CD4-positive, alpha-beta T cell treated with Interferon alpha-2 for 1 hour (primary cell): Measurements from ENCODE around the gene ARMH3.

Source experiments
- DNase-seq, 2 donors: peaks; one replicate each; pipeline ENCODE4 v3.0.0-alpha.2; 2020 to 2022

Gene ARMH3

DNA sequence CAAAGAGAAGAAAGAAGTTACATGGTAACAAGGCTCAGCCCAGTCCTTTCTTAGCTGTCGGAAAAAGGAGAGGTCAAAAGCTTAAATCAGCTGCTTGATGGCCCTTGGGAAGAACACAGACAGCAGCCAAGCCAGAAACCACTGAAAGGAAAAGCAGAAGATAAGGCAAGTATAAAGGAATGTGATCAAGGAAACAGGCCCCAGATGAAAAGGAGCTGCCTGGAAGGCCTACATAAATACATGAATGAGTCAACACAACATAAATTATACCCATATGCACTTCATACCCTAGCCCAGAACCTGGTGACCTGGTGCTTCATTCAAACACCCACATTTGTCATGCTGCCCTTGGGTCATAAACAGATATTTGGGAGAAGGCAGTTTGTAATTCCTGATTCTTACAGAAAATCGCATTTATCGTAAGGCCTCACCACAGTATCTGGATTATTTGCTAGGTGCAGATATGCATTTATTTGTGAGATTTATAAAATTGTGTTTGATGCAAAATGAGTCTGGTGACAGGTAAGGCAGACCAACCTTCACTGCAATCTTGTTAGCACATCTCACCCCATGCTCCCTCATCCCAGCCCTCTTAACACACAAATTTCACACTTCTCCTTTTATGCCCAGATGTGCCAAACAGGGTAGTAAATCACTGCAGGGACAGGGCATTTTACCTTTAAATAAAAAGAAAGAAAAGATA lies 117.5 kb downstream of the ARMH3 start:
- no peak for DNase-seq

DNA sequence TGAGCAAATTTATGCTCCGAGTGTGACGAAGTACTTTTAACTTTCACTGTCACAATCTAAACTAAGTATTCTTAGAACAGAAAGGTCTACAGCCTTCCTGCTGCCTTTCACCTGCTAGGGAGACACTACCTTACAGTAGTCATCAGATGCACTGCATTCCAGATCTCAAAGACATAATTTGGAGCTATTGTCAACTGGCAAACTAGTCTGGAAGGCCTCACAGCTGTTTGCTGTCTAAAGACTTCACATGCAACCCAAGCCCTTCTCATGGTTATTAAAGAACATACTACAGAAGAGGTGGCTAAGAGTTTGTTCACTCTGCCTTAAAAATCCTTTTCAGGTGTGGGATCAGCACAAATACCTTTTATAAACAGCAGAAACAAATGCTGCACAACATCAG lies 120.5 kb downstream of the ARMH3 start:
- no peak for DNase-seq

DNA sequence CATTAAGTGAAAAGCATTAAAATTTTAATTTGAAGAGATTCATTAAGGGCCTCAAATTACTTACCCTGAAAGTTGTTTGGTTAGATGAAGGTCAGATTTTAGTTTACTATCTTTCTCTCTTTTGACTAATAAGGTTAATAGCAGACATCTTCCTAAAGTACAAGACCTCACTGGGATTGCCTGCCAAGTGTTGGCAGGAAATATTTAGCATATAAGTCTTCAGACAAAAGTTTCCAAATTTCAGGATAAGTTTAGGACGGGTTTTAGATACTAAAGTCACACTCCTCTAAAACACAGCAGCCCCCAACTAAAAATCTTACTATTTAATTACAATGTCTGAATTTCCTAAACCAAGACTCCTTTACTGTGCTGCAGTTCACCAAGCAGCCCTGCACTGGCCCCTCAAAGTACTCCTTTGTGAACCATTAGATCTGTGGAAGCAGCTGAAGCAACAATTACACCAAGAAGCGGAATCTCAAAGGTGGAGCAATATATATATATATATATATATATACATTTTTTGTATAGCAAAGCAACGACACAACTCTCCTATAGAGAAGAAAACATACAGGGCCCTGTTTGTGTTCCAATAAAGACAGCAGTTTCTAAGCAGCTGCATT lies 121.2 kb downstream of the ARMH3 start:
- DNase-seq: no peak

DNA sequence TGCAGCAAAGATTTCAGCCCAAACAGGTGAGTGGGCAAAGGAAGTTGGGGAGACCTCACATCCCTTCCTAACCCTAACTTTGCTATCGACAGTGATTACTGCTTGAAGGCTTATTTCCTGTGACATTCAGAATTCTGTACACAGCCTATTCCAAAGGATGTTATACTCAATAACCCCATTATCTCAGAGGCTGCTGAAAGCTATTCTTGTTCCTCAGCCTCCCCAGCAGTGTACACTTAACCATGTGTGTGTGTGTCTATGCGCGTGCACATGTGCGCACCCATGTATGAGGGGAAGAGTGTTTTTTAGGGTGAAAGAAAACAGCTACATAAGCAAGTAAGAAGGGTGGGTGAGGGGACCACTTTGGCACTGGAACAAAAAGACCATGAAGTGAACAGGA lies 122.0 kb downstream of the ARMH3 start:
- DNase-seq: no peak

DNA sequence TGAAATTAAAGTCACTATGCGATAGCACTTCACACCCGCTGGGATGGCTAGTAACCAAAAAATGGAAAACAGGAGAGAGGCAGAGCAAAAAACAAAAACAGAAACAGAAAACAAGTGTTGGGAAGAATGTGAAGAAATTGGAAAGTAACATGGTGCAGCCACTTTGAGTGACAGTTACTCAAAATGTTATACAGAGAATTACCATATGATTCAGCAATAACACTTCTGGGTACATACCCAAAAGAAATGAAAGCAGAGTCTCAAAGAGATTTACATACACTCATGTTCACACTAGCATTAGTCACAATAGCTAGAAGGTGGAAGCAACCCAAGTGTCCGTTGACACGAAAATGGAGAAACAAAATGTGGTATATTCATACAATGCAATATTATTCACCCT lies 123.8 kb downstream of the ARMH3 start:
- no peak for DNase-seq

DNA sequence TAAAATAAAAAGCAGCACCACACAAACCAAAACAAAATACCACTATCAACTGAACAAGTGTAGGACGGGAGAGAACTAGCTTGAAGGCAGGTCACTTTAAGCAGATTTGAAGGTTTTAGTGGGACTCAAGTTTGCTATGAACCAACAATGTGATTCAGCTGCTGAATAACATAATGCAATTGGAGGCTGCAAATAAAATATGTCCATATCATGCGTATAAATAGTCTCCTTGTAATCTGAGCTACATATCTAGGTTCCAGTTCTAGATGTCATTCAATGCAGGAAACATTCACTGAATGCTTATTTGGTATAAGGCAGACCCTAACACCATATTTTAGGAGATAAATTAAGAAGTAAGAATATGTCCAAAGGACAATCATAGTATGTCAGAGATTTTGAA lies 130.9 kb downstream of the ARMH3 start:
- no peak for DNase-seq

DNA sequence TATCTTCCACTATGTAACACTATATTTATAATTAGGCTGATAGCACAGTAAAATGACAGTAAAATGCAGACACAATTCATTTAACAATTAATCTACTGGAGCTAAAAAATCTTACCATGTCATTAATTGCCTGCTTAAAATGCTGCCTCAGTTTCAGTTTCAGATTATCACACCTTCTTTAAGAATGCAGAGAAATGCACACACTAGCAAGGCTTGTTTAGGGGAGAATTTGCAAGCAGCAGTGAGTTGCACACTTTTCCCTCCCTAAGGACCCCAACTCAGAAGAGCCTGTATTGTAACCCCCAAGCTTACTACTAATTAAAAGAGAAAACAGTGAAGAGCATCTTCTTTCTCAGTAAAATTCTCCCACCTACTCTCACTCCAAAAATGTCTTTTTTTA lies 132.7 kb downstream of the ARMH3 start:
- DNase-seq: no peak

DNA sequence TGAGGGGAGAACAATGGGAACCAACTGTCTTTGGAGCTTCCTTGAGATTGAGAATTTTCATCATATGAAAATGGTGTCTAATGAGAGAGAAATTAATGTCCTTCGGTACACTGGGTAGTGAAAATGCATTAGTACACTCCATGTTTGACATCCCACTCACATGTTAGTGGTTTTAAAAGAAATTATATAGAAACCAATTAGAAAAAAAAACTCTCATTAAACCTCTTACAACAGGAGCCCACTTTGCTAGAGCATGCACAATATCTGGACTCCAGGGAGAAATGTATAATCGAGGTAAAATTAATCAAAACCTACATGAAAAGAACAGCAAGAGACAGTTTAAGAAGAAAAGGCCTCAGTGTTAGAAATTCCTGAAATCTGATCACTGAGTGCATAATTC lies 133.1 kb downstream of the ARMH3 start:
- no peak for DNase-seq

DNA sequence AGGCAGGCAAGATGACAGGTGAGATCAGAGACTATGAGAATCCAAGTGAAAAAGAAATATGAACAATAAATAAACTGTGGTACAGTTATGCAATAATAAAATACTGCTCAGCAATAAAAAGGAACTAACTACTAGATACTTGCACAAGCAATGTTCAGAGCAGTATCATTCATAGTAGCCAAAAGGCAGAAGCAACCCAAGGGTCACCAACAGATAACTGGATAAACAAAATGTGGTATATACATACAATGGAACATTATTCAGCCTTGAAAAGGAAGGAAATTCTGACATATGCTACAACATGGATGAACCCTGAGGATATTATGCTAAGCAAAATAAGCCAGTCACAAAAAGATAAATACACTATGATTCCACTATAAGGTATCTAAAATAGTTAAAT lies 135.4 kb downstream of the ARMH3 start:
- no peak for DNase-seq

DNA sequence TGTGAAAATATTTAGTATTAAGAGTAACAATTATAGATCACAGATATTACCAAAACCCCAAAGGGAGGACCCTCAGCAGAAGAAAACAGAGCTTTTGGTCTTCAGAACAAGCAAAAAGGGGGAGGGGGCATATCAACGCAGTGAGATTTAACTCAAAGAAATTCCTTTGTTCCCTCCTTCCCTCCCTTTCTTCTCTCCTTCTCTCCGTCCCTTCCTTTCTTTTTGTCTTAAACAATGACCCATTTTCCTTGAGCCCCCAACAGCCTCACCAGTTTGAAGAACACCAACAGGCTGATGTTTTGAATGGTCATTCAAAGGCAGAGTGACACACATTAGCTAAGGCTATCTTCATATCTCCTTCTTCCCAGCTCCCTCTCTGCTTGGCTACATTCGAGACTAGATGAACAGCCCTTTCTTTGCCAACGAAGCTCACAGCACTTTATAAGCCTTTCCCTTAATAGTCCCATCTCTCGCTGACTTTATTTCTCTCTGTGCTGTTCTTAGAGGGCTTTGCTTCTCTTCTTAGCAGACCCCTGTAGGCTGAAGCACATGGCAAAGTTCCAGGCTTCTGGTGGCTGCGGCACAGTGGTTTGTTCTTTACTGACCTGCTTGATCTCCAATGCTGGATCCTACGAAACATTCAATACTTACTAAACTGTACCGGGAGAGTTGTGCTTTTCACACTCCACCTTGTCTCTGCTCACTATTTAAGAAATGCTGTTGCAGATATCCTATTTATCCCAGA lies 136.8 kb downstream of the ARMH3 start:
- DNase-seq: no peak

DNA sequence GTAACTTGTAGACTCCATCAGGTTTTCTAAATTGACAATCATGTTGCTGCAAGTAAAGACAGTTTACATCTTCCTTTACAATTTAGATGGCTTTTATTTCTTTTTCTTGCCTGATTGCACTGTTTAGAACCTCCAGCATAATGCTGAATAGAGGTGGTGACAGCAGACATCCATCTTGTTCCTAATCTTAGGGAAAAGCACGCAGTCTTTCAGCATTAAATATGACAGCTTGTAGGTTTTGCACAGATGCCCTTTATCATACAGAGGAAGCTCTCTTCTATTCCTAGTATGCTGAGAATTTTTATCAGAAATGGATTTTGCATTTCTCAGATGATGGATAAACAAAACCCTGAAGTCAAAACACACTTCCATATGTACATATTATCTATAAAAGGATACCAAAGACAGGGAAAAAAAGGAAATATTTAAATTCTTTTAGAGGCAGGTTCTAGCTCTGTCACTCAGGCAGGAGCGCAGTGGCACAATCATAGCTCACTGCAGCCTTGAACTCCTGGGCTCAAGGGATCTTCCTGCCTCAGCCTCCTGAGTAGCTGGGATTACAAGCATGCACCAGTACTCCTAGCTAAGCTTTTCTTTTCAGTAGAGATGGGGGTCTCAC lies 143.3 kb downstream of the ARMH3 start:
- DNase-seq: no peak

DNA sequence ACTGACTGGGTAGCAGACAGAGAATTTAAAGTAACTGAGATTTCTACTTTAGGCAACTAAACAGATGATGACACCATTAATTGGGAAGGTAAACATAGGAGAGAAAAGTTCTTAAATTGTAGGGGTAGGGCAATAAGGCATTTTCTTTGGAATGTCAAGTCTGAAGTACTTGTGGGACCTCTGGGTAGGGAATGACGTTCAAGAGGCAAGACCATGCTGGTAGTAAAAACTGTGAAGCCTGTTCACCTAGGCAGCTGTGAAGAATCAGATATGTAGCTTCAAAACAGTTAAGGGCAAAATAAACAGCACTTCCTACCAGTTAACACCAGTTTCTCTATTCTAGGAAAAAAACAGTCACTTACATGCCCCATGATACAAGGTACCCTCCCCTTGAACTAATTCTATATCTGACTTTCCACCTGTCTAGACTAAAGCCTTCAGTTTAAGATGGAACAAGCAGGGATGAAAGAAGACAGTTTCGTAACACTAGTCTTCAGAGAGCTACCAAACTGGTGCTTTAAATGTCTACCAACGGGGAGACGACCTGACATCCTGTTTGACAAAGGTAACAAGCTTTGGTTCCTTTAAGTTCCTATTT lies 149.3 kb downstream of the ARMH3 start:
- no peak for DNase-seq

DNA sequence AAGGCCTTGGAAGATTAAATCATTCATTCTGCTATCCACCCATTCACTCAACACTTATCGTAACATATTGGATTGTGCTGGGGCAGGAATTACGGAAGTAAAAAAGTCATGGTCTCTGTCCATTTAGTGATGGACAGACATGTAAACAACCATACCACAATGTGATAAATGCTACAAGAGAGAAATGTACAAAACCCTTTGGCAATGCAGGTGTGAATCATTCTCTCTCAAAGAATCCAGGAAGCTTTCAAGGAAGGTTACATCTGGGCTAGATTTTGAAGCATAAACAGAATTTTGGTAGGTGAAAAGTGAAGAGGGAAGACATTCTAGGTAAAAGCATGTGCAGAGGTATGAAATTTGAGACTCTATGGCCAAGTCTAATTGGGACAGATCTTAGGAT lies 150.7 kb downstream of the ARMH3 start:
- no peak for DNase-seq

DNA sequence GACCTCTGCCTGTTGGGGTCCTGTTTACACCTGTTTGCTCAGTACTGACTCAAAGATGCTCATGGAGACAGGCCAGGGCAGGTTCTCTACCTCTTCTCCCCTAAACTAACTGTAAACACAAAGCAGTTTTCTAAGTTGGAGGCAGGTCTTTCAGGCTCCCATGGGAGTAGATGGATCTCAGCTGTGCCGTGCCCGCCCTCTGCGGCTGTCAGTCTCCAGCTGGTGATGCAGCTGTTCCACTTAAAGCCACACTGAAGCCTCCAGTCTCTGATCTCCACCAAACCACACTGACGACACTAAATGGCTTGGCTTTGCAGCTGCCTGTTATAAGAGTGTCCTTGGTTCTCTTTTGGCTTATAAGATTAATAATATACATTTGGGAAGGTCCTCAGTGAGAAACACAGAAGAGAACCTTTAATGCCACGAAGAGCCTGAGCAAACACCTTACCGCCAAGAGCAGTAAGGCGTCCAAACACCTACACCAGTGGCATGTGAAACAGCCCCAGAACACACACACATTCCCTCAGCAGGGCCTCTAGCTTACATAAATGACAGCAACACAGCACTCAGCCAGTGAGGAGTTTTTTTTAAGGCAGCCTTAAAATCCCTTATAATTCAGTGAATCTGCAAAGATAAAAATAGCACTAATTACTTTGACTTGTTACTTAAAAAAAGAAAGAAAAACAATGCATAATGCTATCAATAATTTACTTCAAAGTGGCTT lies 152.0 kb downstream of the ARMH3 start:
- DNase-seq: peak in 1 of 2 donors; percentile 57

DNA sequence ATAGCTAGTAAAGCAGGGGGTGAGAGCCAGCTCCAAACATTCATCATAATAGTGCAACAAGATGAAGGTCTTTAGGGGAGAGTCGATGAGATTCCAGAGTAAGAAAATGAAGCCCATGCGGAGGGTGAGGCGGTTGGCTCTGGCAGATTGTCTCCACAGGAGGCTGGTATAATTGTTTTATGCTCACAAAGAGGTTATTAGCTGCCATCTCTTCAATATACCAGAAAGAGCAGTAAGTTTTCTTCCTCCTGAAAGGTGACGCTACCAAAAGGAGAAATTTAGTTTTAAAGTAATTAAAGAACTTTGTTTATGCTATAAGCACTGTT lies 153.2 kb downstream of the ARMH3 start:
- no peak for DNase-seq

DNA sequence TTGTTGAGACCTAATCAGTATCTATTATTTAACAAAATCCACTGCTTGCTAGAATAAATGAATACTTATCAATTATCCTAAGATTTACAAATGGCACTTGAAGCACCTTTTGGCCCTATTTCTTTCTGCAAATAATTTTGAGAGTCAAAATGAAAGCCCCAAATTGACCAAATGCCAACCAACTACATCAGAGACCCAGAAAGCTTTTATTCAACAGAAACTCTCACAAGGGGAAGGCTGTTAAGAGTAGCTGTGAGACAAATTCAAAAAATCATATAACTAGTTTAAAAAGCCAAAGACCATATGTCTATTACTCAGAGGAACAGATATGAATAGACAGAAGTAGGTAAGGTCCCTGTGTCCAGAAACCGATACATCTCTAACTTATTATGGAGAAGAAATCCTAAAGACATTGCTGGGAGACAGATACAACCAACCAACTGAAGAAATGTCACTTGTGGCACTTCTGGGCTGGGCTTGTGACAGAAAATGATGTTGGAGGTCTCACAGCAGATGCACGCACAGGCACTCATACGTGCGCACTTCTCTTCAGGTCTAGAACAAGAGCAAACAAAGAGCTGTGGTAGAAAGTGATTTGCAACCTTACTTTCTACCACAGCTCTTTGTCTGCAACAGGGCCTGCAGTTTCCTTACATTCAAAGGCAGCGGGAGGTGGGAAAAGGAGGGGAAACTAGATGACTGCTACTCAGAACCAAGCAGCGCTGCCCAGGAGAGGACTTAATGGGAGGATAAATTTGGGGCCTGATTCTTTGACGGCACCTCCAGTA lies 153.7 kb downstream of the ARMH3 start:
- no peak for DNase-seq

DNA sequence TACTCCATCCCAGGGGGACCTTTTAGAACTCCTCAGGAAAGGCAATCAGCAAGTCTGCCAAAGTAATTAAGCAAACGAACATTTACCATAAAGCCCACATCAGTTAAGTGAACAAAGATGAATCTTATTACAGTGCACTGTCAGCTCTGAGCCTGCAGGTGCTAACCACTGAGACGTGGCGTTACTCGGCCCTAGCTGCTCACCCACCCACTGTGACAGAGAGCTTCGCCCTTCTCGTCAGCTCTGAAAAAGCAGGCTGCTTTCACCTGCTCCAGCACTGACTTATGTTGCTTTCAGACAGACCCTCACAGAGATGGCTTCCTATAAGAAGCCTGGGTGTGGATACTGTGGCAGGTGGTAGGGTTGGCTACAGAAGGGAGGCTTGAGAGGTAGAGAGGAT lies 154.6 kb downstream of the ARMH3 start:
- peak in 1 of 2 donors; percentile 41 for DNase-seq

DNA sequence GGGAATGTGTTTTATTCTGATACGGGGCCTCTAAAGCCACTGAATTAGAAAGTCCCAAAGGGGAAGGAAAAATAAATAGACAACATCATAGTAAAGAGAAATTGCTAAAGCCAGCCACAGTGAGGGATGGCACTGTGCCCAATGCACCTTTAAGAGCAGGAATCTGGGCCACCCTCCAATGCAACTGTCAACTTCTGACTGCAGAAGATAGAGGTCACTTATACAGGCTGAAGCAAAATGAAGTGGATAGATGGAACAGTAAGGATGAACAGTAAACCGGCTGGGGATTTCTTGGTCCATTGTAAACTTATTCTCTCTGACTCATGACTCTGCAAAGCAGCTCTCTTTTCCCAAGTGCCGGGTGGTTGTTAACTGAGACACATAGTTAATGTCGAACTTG lies 158.3 kb downstream of the ARMH3 start:
- DNase-seq: no peak

DNA sequence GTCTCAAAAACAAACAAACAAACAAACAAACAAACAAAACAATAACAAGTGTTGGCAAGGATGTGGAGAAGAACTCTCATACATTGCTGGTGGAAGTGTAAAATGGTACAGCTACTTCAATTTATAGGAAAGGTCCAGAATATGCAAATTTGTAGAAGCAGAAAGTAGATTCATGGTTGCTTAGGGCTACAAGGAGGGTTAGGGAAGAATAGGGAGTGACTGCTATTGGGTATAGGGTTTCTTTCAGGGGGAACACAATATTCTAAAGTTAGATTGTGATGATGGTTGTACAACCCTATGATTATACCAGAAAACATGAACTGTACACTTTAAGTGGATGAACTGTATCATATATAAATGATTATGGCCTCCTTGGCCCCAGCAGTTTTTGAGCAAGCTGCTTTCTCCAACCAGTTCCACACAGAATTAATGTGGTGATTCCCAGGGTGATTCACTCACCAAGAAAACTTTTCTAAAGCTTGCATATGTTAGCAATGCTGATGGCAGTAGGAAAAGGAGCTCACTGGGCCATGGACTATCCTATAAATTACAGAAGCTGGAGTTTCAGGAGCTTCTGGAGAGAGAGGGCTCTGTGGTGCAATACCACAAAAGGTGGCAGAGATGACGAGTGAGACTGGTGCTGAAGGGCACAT lies 159.6 kb downstream of the ARMH3 start:
- DNase-seq: no peak

DNA sequence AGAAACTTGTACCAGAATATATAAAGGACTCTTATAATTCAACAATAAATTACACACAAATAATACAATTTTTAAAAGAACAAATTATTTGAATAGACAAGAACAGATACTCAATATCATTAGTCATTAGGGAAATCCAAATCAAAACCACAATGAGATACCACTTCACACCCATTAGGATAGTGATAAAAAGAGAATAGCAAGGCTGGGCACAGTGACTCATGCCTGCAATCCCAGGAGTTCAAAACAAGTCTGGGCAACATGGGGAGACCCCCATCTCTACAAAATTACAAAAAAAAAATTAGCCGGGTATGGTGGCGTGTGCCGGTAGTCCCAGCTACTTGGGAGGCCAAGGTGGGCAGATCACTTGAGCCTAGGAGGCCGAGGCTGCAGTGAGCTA lies 160.2 kb downstream of the ARMH3 start:
- no peak for DNase-seq

DNA sequence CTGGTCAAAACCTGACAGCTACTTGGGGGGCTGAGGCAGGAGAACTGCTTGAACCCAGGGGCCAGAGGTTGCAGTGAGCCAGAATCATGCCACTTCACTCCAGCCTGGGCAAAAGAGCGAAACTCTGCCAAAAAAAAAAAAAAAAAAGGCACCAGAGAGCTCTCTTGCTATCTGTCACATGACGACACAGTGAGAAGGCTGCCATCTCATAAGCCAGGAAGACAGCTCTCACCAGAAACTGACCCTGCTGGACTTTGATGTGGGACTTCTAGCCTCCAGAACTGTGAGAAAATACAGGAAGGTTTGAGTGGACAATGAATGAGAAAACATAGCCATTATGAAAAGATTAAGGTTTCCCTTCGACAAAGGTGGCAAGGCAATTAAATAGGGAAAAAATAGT lies 161.2 kb downstream of the ARMH3 start:
- no peak for DNase-seq

DNA sequence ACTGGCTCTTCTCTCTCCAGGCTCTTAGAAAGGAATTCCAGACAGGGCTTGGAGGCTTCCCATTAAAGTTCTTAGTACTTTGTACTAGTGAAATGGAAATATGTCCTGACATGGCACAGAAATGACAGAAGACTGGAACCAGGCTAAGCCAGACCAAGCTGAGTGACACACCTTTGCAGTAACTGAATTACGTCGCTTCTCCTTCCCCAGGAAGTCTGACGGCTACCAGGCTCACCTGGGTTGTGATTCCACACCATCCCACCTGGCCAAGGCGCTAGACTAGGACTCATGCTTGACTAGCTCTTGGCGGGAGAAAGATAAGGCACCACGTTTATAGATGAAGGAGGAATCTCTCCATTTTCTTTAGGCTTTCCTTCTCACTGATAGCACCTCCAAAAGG lies 161.7 kb downstream of the ARMH3 start:
- DNase-seq: no peak
